ENCODE results near the gene CD180.

DNA sequence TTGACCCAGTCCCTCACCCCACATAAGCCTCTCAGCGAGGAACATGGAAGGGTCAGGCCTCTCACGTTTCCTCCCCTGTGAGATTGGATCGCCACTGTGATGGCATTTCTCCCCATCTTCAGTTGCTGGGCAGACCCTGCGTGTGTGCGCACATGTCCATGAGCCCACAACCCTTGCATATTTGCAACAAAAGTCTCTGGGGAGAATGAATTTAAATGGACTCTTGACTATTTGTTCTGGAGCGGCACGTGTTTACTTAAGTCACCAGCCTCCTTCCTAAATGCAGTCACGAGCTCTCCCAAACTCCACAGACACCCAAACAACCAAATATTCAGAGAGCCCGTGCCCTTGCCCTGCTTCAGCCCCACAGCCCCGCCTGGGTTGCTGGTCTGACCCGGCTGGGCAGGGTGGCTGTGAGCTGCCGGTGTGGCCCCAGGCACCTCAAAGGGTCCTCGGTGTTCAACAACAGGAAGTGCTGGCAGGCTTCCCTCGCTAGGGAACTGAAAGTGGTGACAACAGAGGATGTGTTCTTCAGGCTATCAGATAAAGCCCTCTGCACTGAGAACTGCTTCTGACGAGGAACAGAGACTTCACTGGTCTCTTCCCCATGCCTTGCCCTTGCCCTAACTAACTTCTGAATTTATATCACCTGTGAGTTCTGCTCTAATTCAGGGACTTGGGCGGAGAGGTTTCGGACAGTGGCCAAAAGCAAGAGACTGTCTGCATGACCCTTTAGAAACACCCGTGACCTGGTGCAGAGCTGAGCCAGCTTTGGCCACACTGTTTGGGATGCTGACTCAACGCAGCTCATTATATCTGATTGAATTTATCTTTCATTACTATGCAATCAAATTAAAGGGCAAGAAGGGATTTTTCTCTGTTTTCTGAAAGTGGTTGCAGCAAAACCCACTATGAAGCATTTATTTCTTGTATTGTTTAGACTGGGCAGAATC, 19.2 kb upstream of the CD180 start:
- TF ChIP-seq POLR2AphosphoS5 (IDR thresholded peaks at IDR 0.05; ENCODE audit: low read depth, low read length), result no peak
- TF ChIP-seq, protein P1, sequence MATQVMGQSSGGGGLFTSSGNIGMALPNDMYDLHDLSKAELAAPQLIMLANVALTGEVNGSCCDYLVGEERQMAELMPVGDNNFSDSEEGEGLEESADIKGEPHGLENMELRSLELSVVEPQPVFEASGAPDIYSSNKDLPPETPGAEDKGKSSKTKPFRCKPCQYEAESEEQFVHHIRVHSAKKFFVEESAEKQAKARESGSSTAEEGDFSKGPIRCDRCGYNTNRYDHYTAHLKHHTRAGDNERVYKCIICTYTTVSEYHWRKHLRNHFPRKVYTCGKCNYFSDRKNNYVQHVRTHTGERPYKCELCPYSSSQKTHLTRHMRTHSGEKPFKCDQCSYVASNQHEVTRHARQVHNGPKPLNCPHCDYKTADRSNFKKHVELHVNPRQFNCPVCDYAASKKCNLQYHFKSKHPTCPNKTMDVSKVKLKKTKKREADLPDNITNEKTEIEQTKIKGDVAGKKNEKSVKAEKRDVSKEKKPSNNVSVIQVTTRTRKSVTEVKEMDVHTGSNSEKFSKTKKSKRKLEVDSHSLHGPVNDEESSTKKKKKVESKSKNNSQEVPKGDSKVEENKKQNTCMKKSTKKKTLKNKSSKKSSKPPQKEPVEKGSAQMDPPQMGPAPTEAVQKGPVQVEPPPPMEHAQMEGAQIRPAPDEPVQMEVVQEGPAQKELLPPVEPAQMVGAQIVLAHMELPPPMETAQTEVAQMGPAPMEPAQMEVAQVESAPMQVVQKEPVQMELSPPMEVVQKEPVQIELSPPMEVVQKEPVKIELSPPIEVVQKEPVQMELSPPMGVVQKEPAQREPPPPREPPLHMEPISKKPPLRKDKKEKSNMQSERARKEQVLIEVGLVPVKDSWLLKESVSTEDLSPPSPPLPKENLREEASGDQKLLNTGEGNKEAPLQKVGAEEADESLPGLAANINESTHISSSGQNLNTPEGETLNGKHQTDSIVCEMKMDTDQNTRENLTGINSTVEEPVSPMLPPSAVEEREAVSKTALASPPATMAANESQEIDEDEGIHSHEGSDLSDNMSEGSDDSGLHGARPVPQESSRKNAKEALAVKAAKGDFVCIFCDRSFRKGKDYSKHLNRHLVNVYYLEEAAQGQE (IDR thresholded peaks at IDR 0.05; ENCODE audit: insufficient read depth in 1 of 2, low read depth in 2 of 2, low read length in 2 of 2), result no peak
- no peak for TF ChIP-seq SIN3A (IDR thresholded peaks at IDR 0.05; ENCODE audit: borderline replicate concordance, insufficient read depth, low read length)
